Measurements from ENCODE around the gene HAPLN1. TPM values are rescaled to one million over a fixed set of nuclear protein-coding genes. Genes with fewer than 3 reads are reported as not detected.

Gene HAPLN1
- total and polyA plus RNA-seq, 8 donors, result 0.02 TPM; not detected in 7

DNA sequence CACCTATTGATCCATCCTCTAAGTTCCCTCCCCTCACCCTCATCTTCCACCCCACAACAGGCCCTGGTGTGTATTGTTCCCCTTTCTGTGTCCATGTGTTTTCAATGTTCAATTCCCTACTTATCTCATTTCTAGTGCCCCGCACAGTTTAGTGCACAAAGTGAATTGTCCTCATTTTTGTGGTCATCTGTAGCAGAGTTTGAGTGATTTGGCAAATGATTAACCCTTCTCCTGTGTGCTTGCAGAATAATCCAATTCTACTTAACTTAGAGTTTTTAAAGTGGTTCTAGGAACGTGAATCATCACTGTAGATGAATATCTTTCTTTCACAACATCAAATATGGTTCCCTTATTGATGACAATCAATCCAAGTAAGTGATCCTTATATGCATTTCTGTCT, 6.3 kb upstream of the HAPLN1 start:
- Histone ChIP-seq H3K27me3 (peaks cover 0 to 8% (median 2%) of the 10 kb centered on the region in 4 donors), H3K4me1 (no peaks in the 10 kb centered on the region), H3K4me3 (no peak overlapping the region), H3K36me3 (no peaks in the 10 kb centered on the region), H3K27ac (no peak overlapping the region), H3K9me3 (no peaks in the 10 kb centered on the region)
- 31 to 35% methylated on average over 2 of the region's 2 CpGs for WGBS, 2 donors
- ATAC-seq, result no peak
- no peak for DNase-seq
- intact Hi-C loops (cut with DNase I), result no loop called here
- FAIRE-seq, result no peak
- TF ChIP-seq, protein P1, sequence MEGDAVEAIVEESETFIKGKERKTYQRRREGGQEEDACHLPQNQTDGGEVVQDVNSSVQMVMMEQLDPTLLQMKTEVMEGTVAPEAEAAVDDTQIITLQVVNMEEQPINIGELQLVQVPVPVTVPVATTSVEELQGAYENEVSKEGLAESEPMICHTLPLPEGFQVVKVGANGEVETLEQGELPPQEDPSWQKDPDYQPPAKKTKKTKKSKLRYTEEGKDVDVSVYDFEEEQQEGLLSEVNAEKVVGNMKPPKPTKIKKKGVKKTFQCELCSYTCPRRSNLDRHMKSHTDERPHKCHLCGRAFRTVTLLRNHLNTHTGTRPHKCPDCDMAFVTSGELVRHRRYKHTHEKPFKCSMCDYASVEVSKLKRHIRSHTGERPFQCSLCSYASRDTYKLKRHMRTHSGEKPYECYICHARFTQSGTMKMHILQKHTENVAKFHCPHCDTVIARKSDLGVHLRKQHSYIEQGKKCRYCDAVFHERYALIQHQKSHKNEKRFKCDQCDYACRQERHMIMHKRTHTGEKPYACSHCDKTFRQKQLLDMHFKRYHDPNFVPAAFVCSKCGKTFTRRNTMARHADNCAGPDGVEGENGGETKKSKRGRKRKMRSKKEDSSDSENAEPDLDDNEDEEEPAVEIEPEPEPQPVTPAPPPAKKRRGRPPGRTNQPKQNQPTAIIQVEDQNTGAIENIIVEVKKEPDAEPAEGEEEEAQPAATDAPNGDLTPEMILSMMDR (IDR thresholded peaks at IDR 0.05), result no peak

DNA sequence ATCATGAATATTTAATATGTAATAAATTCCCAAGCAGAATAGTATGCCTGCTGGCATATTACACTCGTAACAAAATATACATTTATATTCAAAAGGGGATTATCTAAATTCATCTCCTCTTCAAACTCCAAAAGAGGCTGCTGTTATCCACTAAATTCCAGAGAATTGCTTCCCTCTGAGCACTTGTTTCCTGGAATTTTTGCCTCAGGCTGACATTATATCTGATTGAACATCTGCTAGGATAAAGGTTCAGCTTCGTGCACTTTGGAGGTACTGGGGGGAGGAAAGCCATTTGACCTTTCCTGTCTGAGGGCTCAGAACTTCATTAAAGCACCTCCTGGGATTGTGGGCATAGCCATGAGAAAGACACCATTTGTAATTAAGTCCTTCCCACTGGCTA, 4.3 kb upstream of the HAPLN1 start:
- no peak overlapping the region for H3K4me3 ChIP-seq
- no peak overlapping the region for H3K27ac ChIP-seq
- H3K9me3 ChIP-seq, result no peaks in the 10 kb centered on the region
- H3K27me3 ChIP-seq, result peaks cover 0 to 14% (median 0%) of the 10 kb centered on the region in 4 donors
- no peaks in the 10 kb centered on the region for H3K36me3 ChIP-seq
- WGBS, 2 donors, result 57 to 65% methylated on average over 2 of the region's 2 CpGs
- no peaks in the 10 kb centered on the region for H3K4me1 ChIP-seq
- DNase-seq (no peak), ATAC-seq (no peak), FAIRE-seq (no peak)
- intact Hi-C loops (cut with DNase I), result no loop called here
- TF ChIP-seq, protein P1 (IDR thresholded peaks at IDR 0.05), result no peak

DNA sequence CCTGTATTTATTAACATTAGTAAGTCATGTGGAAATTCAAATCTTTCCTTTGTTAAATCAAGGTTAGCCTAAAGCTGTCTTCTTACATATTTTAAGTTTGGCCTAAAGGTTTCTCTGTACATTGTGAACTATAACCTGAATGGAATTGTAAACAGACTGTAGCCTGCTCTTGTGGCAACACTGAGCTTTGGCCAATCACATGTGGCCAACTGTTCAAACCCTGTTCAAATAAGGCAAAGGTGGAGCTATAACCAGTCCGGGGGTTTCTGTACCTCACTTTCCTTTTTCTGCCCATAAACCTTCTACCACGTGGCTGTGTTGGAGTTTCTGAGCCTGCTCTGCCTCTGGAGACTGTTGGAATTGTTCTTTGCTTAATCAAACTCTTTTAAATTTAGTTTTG, 3.3 kb upstream of the HAPLN1 start:
- no peaks in the 10 kb centered on the region for H3K36me3 ChIP-seq
- WGBS, 2 donors, result 41 to 46% methylated on average over 2 of the region's 2 CpGs
- peaks cover 0 to 18% (median 3%) of the 10 kb centered on the region in 4 donors for H3K27me3 ChIP-seq
- no peaks in the 10 kb centered on the region for H3K9me3 ChIP-seq
- TF ChIP-seq, protein P1 (IDR thresholded peaks at IDR 0.05), result no peak
- DNase-seq, result no peak
- no peak overlapping the region for H3K4me3 ChIP-seq
- H3K4me1 ChIP-seq, result no peaks in the 10 kb centered on the region
- FAIRE-seq, result no peak
- no peak overlapping the region for H3K27ac ChIP-seq
- intact Hi-C loops (cut with DNase I), result no loop called here
- ATAC-seq, result no peak

DNA sequence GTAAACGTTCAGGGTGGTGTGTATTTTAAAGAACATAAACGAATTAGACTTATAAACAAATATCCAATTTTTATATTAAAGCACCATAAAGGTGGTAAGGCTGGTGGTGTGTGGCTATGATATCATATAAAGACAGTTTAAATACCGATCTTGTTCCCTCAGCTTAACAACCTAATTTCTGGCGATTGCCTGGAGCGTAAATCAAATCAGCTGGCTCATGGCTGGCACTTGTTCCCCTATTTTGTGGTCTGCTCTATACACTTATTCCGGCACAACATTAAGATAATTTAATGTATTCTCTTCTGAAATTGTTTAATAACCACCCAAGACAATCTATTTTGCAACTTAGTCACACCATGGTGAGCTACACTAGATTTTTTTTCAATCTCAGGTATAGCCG, 2.4 kb upstream of the HAPLN1 start:
- ATAC-seq, result no peak
- 75 to 78% methylated on average over 7 of the region's 7 CpGs for WGBS, 2 donors
- Histone ChIP-seq H3K9me3 (no peaks in the 10 kb centered on the region), H3K4me3 (no peak overlapping the region), H3K27me3 (peaks cover 0 to 20% (median 3%) of the 10 kb centered on the region in 4 donors), H3K27ac (no peak overlapping the region), H3K4me1 (no peaks in the 10 kb centered on the region), H3K36me3 (no peaks in the 10 kb centered on the region)
- TF ChIP-seq, protein P1 (IDR thresholded peaks at IDR 0.05), result no peak
- intact Hi-C loops (cut with DNase I), result no loop called here
- FAIRE-seq, result no peak
- DNase-seq, result no peak

DNA sequence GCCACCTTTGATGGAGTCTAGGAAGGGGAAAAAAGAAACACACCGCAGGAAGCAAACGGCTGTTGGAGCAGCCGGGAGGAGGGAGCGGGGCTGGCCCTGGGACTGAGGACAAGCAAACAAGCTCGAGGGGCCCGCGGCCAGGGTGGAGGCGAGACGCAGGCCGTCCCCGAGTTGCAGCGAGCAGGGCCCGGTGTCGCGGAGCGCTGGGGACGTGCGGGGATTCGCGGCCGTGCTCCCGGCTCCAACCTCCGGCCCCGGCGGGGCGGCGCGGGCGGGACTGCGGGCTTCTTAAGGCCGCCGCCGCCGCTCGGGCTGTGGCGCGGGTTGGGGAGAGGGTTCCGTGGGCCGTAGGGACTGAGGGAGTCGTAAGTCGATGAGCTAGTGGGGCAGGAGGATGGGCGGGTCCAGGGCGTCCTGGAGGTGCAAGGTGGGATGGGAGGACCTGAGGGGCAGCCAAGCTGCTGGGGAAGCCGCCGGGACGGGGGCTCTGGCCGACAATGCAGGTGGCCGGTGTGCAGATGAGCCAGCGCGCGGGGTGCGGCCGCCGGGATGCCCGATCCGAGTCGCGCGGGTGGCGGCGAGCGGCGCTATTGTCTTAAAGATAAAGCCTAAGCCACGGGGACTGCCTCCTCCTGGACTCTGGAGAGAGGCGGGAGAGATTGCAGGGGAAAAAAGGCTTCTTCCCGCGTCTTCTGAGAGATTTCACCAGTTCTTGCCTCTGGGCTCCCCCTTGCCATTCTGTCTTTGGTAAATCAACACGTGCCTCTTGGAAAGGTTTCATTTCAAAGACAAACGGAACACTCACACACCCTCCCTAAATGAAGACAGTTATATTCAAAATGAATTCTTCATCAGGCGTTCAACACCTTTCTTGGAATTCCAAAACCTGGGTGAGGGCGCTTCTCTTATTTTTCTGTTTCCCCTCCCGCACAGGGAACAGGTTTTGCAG, 1.6 kb upstream of the HAPLN1 start:
- ATAC-seq (peak; percentile 31 to 87 (median 75)), DNase-seq (peak; percentile 9 to 78 (median 27)), FAIRE-seq (no peak)
- intact Hi-C loops (cut with DNase I), result no loop called here
- Histone ChIP-seq H3K27me3 (peaks cover 0 to 20% (median 3%) of the 10 kb centered on the region in 4 donors), H3K9me3 (no peaks in the 10 kb centered on the region), H3K36me3 (no peaks in the 10 kb centered on the region), H3K27ac (no peak overlapping the region), H3K4me3 (peak overlapping the region; percentile 27 to 54 (median 36)), H3K4me1 (no peaks in the 10 kb centered on the region)
- WGBS, 2 donors, result 4 to 5% methylated on average over 71 to 72 of the region's 72 CpGs
- TF ChIP-seq, protein P1 (IDR thresholded peaks at IDR 0.05), result no peak

Data from pancreas (tissue), 10 donors.